HG02588 (cell line): ENCODE results near the gene MZB1.

ENCODE experiments used
- ATAC-seq: cut with Tn5 transposase; IDR thresholded peaks from one replicate; pipeline ENCODE4 v1.9.1; 2021; ENCODE audit warnings: mild to moderate bottlenecking, moderate library complexity; ENCODE audit not compliant: unreplicated experiment

MZB1 gene

GRCh38 chr5:139389701-139390638 lies at the start of gene MZB1:
MZB1 (minus strand) TSS chr5:139389913; CDS start chr5:139389856, 57 bp downstream.
- peak; percentile 34 for ATAC-seq

GRCh38 chr5:139439013-139439903 lies 49.5 kb upstream of the MZB1 start, which contains the start of gene DNAJC18:
DNAJC18 (minus strand) TSS chr5:139439525; CDS start chr5:139439445, 80 bp downstream.
- ATAC-seq: peak; percentile 85

- ATAC-seq: no peak
These were observed 48.9 kb upstream of the MZB1 start for GRCh38 chr5:139438707-139439012.

- no peak for ATAC-seq
These were observed 46.0 kb upstream of the MZB1 start for GRCh38 chr5:139435676-139436075.

GRCh38 chr5:139431706-139432105 lies 42.0 kb upstream of the MZB1 start:
- ATAC-seq: no peak

GRCh38 chr5:139430015-139430414 lies 40.3 kb upstream of the MZB1 start:
- no peak for ATAC-seq

GRCh38 chr5:139426203-139426885 lies 36.6 kb upstream of the MZB1 start:
- no peak for ATAC-seq

- ATAC-seq: no peak
These were observed 35.8 kb upstream of the MZB1 start for GRCh38 chr5:139425497-139425896.

GRCh38 chr5:139422307-139422893 lies 32.7 kb upstream of the MZB1 start:
- ATAC-seq: no peak

- ATAC-seq: no peak
These were observed 29.8 kb upstream of the MZB1 start for GRCh38 chr5:139419226-139420192.

GRCh38 chr5:139418793-139419192 lies 29.1 kb upstream of the MZB1 start:
- ATAC-seq: no peak

GRCh38 chr5:139417214-139417613 lies 27.5 kb upstream of the MZB1 start:
- ATAC-seq: no peak

GRCh38 chr5:139416651-139417050 lies 26.9 kb upstream of the MZB1 start:
- no peak for ATAC-seq

- ATAC-seq: no peak
These were observed 26.2 kb upstream of the MZB1 start for GRCh38 chr5:139415869-139416268.

- no peak for ATAC-seq
These were observed 25.6 kb upstream of the MZB1 start for GRCh38 chr5:139415221-139415861.

GRCh38 chr5:139414581-139415130 lies 24.9 kb upstream of the MZB1 start:
- ATAC-seq: no peak

- no peak for ATAC-seq
These were observed 24.2 kb upstream of the MZB1 start for GRCh38 chr5:139413963-139414362.

GRCh38 chr5:139413153-139413552 lies 23.4 kb upstream of the MZB1 start:
- ATAC-seq: no peak
